Fibroblast of peridontal ligament (primary cell): ENCODE measurements around the gene SH3GLB2.

Experiments used
- DNase-seq: peaks from one replicate; pipeline ENCODE4 v3.0.0-alpha.2; 2010; ENCODE audit errors: extremely low read depth

SH3GLB2 gene

GRCh38 chr9:129028192-129028966 is at the start of gene SH3GLB2:
Gene SH3GLB2, minus strand, starts transcription at chr9:129028331. Its CDS starts 177 bp downstream, at chr9:129028154.
- peak; percentile 93 for DNase-seq

GRCh38 chr9:129077236-129077635 is 49.1 kb upstream of the SH3GLB2 start:
- DNase-seq = no peak

GRCh38 chr9:129076640-129077037 is 48.5 kb upstream of the SH3GLB2 start:
- no peak for DNase-seq

GRCh38 chr9:129075996-129076639 is 48.0 kb upstream of the SH3GLB2 start:
- no peak for DNase-seq

- no peak for DNase-seq
These were observed 46.0 kb upstream of the SH3GLB2 start for GRCh38 chr9:129074106-129074505.

GRCh38 chr9:129073404-129073803 is 45.3 kb upstream of the SH3GLB2 start:
- no peak for DNase-seq

- no peak for DNase-seq
These were observed 44.0 kb upstream of the SH3GLB2 start for GRCh38 chr9:129072171-129072570.

- no peak for DNase-seq
These were observed 43.5 kb upstream of the SH3GLB2 start for GRCh38 chr9:129071526-129072126.

GRCh38 chr9:129070696-129071525 is 42.8 kb upstream of the SH3GLB2 start:
- no peak for DNase-seq

- DNase-seq = no peak
These were observed 41.9 kb upstream of the SH3GLB2 start for GRCh38 chr9:129069862-129070641.

GRCh38 chr9:129068990-129069861 is 41.1 kb upstream of the SH3GLB2 start:
- DNase-seq = no peak

- DNase-seq = no peak
These were observed 40.0 kb upstream of the SH3GLB2 start for GRCh38 chr9:129068110-129068509.

- no peak for DNase-seq
These were observed 36.4 kb upstream of the SH3GLB2 start for GRCh38 chr9:129064499-129064908.

GRCh38 chr9:129063061-129063460 is 34.9 kb upstream of the SH3GLB2 start:
- no peak for DNase-seq

GRCh38 chr9:129060991-129061390 is 32.9 kb upstream of the SH3GLB2 start:
- no peak for DNase-seq

- no peak for DNase-seq
These were observed 32.0 kb upstream of the SH3GLB2 start for GRCh38 chr9:129059796-129060785.

GRCh38 chr9:129058965-129059795 is 31.0 kb upstream of the SH3GLB2 start:
- no peak for DNase-seq
